HEK293 (cell line): ENCODE measurements around the gene CDH1.

Experiments
- SETDB1 ChIP-seq: IDR thresholded peaks from one replicate; pipeline ENCODE4 v1.6.1; 2017; ENCODE audit warnings: mild to moderate bottlenecking, low read length, moderate library complexity, mixed read lengths; ENCODE audit not compliant: insufficient read length
- TF ChIP-seq, protein P1 (sequence below): fragments of 450-650 bp; formaldehyde crosslinking; IDR thresholded peaks from 2 replicates; pipeline ENCODE4 v1.5.1; 2016; ENCODE audit warnings: missing biosample characterization, missing genetic modification characterization
- TF ChIP-seq, protein P2 (sequence below): fragments of 450-650 bp; formaldehyde crosslinking; IDR thresholded peaks from 2 replicates; pipeline ENCODE4 v1.5.1; 2017; ENCODE audit warnings: missing biosample characterization, missing genetic modification characterization

DNA sequence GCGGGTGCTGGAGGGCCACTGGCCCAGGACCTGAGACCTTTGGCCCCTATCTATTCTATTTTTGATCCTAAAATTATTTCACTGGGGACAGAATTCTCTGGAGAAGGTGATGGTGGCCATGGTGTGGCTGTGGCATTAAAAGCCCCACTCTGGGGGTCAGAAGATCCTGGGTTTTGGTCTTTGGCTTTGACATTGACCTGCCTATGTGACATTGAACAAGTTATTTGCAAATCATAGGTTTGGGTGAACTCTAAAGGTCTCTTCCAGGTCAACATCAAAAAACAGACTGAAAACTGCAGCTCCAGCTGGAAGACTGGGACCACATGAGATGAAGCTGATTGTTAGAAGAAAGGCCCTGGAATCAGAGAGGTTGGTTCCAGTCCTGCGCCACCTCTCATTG lies 2.3 kb upstream of the CDH1 start:
- TF ChIP-seq, protein P1, sequence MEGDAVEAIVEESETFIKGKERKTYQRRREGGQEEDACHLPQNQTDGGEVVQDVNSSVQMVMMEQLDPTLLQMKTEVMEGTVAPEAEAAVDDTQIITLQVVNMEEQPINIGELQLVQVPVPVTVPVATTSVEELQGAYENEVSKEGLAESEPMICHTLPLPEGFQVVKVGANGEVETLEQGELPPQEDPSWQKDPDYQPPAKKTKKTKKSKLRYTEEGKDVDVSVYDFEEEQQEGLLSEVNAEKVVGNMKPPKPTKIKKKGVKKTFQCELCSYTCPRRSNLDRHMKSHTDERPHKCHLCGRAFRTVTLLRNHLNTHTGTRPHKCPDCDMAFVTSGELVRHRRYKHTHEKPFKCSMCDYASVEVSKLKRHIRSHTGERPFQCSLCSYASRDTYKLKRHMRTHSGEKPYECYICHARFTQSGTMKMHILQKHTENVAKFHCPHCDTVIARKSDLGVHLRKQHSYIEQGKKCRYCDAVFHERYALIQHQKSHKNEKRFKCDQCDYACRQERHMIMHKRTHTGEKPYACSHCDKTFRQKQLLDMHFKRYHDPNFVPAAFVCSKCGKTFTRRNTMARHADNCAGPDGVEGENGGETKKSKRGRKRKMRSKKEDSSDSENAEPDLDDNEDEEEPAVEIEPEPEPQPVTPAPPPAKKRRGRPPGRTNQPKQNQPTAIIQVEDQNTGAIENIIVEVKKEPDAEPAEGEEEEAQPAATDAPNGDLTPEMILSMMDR, result no peak
- TF ChIP-seq SETDB1, result no peak
- TF ChIP-seq, protein P2, sequence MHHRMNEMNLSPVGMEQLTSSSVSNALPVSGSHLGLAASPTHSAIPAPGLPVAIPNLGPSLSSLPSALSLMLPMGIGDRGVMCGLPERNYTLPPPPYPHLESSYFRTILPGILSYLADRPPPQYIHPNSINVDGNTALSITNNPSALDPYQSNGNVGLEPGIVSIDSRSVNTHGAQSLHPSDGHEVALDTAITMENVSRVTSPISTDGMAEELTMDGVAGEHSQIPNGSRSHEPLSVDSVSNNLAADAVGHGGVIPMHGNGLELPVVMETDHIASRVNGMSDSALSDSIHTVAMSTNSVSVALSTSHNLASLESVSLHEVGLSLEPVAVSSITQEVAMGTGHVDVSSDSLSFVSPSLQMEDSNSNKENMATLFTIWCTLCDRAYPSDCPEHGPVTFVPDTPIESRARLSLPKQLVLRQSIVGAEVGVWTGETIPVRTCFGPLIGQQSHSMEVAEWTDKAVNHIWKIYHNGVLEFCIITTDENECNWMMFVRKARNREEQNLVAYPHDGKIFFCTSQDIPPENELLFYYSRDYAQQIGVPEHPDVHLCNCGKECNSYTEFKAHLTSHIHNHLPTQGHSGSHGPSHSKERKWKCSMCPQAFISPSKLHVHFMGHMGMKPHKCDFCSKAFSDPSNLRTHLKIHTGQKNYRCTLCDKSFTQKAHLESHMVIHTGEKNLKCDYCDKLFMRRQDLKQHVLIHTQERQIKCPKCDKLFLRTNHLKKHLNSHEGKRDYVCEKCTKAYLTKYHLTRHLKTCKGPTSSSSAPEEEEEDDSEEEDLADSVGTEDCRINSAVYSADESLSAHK (tag by site-specific recombination), result no peak
